H1 (cell line): Measurements from ENCODE around the gene DLK1. TPM values are rescaled to one million over a fixed set of nuclear protein-coding genes. Genes with fewer than 3 reads are reported as not detected.

Source experiments
- CTCF ChIA-PET: fragments of 300-600 bp; sonication (Branson Sonifier 250); formaldehyde crosslinking; loops from one replicate; lab custom pipeline; 2021; ENCODE audit not compliant: partially characterized antibody; lab: Charles Lee
- POLR2A ChIA-PET: fragments of 300-600 bp; sonication (Branson Sonifier 250); formaldehyde crosslinking; loops from one replicate; lab custom pipeline; 2021; ENCODE audit warnings: inconsistent platforms; ENCODE audit not compliant: partially characterized antibody; lab: Charles Lee
- DNase-seq, 2 experiments: peaks; one replicate each; pipeline versions ENCODE4 v3.0.0 to v3.0.0-alpha.2; 2010 to 2022; ENCODE audit warnings: low spot score in 2 of 2, low read depth in 1 of 2, mixed read lengths in 1 of 2
- FAIRE-seq: peaks from 2 replicates; lab custom pipeline; 2011; peaks lifted over from hg19 to GRCh38; lab: Jason Lieb, UNC
- H2AFZ ChIP-seq: 2 replicates; pipeline ENCODE4 v1.8.1; 2012; ENCODE audit warnings: low read length, inconsistent platforms
- H2AK5ac ChIP-seq: 2 replicates; pipeline ENCODE4 v1.6.1; 2013; ENCODE audit warnings: low read depth, low read length
- H2BK120ac ChIP-seq: replicated peaks from 2 replicates; pipeline ENCODE3; 2013; ENCODE audit warnings: low read depth, low read length, inconsistent platforms
- H2BK12ac ChIP-seq: 2 replicates; pipeline ENCODE4 v1.6.1; 2013; ENCODE audit warnings: low read depth, low read length
- H2BK15ac ChIP-seq: 2 replicates; pipeline ENCODE4 v1.6.1; 2013; ENCODE audit warnings: low read length
- H2BK20ac ChIP-seq: 2 replicates; pipeline ENCODE4 v1.6.1; 2013; ENCODE audit warnings: low read length
- H2BK5ac ChIP-seq: 2 replicates; pipeline ENCODE4 v1.6.1; 2013; ENCODE audit warnings: low read depth, low read length
- H3K14ac ChIP-seq: 2 replicates; pipeline ENCODE4 v1.6.1; 2013; ENCODE audit warnings: inconsistent platforms; ENCODE audit not compliant: insufficient read length
- H3K18ac ChIP-seq: 2 replicates; pipeline ENCODE4 v1.6.1; 2013; ENCODE audit warnings: low read length; ENCODE audit errors: extremely low read depth
- H3K23ac ChIP-seq: 2 replicates; pipeline ENCODE4 v1.6.1; 2013; ENCODE audit warnings: inconsistent platforms; ENCODE audit not compliant: insufficient read length
- H3K23me2 ChIP-seq: 2 replicates; pipeline ENCODE4 v1.6.1; 2013; ENCODE audit warnings: low read depth, low read length
- H3K27ac ChIP-seq: 2 replicates; pipeline ENCODE4 v1.6.1; 2011; ENCODE audit warnings: low read depth, low read length, inconsistent platforms
- H3K27me3 ChIP-seq, 4 experiments: replicated peaks in 1 of 4; 1 replicate in 1 of 4; 2 replicates in 3 of 4; pipeline versions ENCODE4 v1.6.1 to v1.8.1; 2011 to 2013; ENCODE audit warnings: low read length in 3 of 4, mild to moderate bottlenecking in 3 of 4, inconsistent platforms in 2 of 4, mixed read lengths in 2 of 4, moderate library complexity in 1 of 4; ENCODE audit not compliant: control insufficient read depth in 3 of 4, insufficient read depth in 3 of 4; ENCODE audit errors: extremely low read depth in 1 of 4
- H3K36me3 ChIP-seq, 4 experiments: 2 replicates each; pipeline versions ENCODE4 v1.6.1 to v1.8.1; 2011 to 2013; ENCODE audit warnings: mild to moderate bottlenecking in 4 of 4, low read length in 3 of 4, moderate library complexity in 2 of 4, control low read depth in 1 of 4, inconsistent platforms in 1 of 4; ENCODE audit not compliant: insufficient read depth in 4 of 4, control insufficient read depth in 2 of 4
- H3K4ac ChIP-seq: replicated peaks from 2 replicates; pipeline ENCODE3; 2013; ENCODE audit warnings: low read length, low read depth, mixed read lengths, inconsistent platforms; ENCODE audit not compliant: insufficient read length
- H3K4me1 ChIP-seq, 4 experiments: replicated peaks in 1 of 4; 1 replicate in 1 of 4; 2 replicates in 3 of 4; pipeline versions ENCODE4 v1.6.1 to v1.8.1; 2011 to 2013; ENCODE audit warnings: low read length in 3 of 4, inconsistent platforms in 2 of 4, mixed read lengths in 1 of 4; ENCODE audit not compliant: insufficient read depth in 4 of 4, control insufficient read depth in 3 of 4
- H3K4me2 ChIP-seq, 2 experiments: 2 replicates each; pipeline versions ENCODE4 v1.6.1 to v1.8.1; 2011 to 2013; ENCODE audit warnings: low read depth in 2 of 2, low read length in 2 of 2, control low read depth in 1 of 2, inconsistent platforms in 1 of 2, mild to moderate bottlenecking in 1 of 2; ENCODE audit not compliant: insufficient read depth in 1 of 2
- H3K4me3 ChIP-seq, 4 experiments: fragments of 200-600, 300-600 bp in 1 of 4; sonication (generic), shearing (Covaris generic), sonication (Bioruptor Twin) in 1 of 4; 2 replicates each; pipeline versions ENCODE4 v1.5.1 to v1.8.1; 2011 to 2016; ENCODE audit warnings: low read length in 4 of 4, low read depth in 3 of 4, control low read depth in 2 of 4, inconsistent platforms in 2 of 4, mild to moderate bottlenecking in 2 of 4, mixed read lengths in 1 of 4, moderate library complexity in 1 of 4; ENCODE audit not compliant: insufficient read depth in 2 of 4; ENCODE audit errors: extremely low read depth in 1 of 4
- H3K56ac ChIP-seq: replicated peaks from 2 replicates; pipeline ENCODE3; 2013; ENCODE audit warnings: low read depth, mild to moderate bottlenecking, mixed read lengths, low read length, inconsistent platforms; ENCODE audit not compliant: insufficient read length
- H3K79me1 ChIP-seq: 2 replicates; pipeline ENCODE4 v1.6.1; 2013; ENCODE audit warnings: low read depth, low read length, control low read depth
- H3K79me2 ChIP-seq, 2 experiments: 2 replicates each; pipeline versions ENCODE4 v1.6.1 to v1.8.1; 2012 to 2013; ENCODE audit warnings: low read length in 2 of 2, mild to moderate bottlenecking in 2 of 2, inconsistent platforms in 1 of 2; ENCODE audit not compliant: insufficient read depth in 2 of 2, control insufficient read depth in 1 of 2
- H3K9ac ChIP-seq, 4 experiments: replicated peaks in 1 of 4; 1 replicate in 1 of 4; 2 replicates in 3 of 4; pipeline versions ENCODE4 v1.6.1 to v1.8.1; 2011 to 2013; ENCODE audit warnings: low read depth in 3 of 4, low read length in 3 of 4, control low read depth in 2 of 4, mild to moderate bottlenecking in 2 of 4, moderate library complexity in 2 of 4, inconsistent platforms in 1 of 4; ENCODE audit errors: extremely low read depth in 1 of 4
- H3K9me3 ChIP-seq, 2 experiments: 2 replicates each; pipeline versions ENCODE4 v1.6.1 to v1.8.1; 2012 to 2013; ENCODE audit warnings: mild to moderate bottlenecking in 2 of 2, moderate library complexity in 2 of 2, control low read depth in 1 of 2, inconsistent platforms in 1 of 2, low read depth in 1 of 2, low read length in 1 of 2, mixed read lengths in 1 of 2; ENCODE audit not compliant: insufficient read depth in 2 of 2
- H4K20me1 ChIP-seq, 2 experiments: replicated peaks in 1 of 2; 2 replicates each; pipeline versions ENCODE3 to v1.8.1; 2011 to 2013; ENCODE audit warnings: inconsistent platforms in 2 of 2, low read length in 2 of 2, mild to moderate bottlenecking in 1 of 2; ENCODE audit not compliant: insufficient read depth in 2 of 2, control insufficient read depth in 1 of 2
- H4K5ac ChIP-seq: 2 replicates; pipeline ENCODE4 v1.6.1; 2013; ENCODE audit warnings: low read length, low read depth, mixed read lengths, inconsistent platforms; ENCODE audit not compliant: insufficient read length
- H4K8ac ChIP-seq: 2 replicates; pipeline ENCODE4 v1.8.0; 2013; ENCODE audit warnings: mild to moderate bottlenecking, moderate library complexity, low read length, inconsistent platforms; ENCODE audit not compliant: insufficient read depth; ENCODE audit errors: extremely low read depth
- H4K91ac ChIP-seq: replicated peaks from 2 replicates; pipeline ENCODE3; 2013; ENCODE audit warnings: low read length, mixed read lengths, inconsistent platforms; ENCODE audit not compliant: insufficient read length
- ASH2L ChIP-seq: fragments of 200-600, 300-600 bp; sonication (generic); IDR thresholded peaks from one replicate; pipeline ENCODE4 v1.7.1; 2017; ENCODE audit warnings: low read length
- ATF2 ChIP-seq: IDR thresholded peaks from 2 replicates; pipeline ENCODE4 v1.6.1; 2012; ENCODE audit warnings: low read length, inconsistent platforms
- CBX5 ChIP-seq: fragments of 300-800, 300-1000 bp; sonication (generic); IDR thresholded peaks from 2 replicates; pipeline ENCODE4 v1.7.1; 2016; ENCODE audit warnings: antibody characterized with exemption, low read length, low read depth
- CEBPB ChIP-seq: IDR thresholded peaks from 2 replicates; pipeline ENCODE4 v1.6.1; 2012; ENCODE audit warnings: low read depth, low read length
- CHD1 ChIP-seq: IDR thresholded peaks from 2 replicates; pipeline ENCODE4 v1.6.1; 2012; ENCODE audit warnings: low read depth, low read length, improper control_type of control experiment
- KDM1A ChIP-seq: fragments of 200-600, 300-600 bp; sonication (generic); IDR thresholded peaks from 2 replicates; pipeline ENCODE4 v1.7.1; 2016; ENCODE audit warnings: mild to moderate bottlenecking, low read length, borderline replicate concordance
- KDM4A ChIP-seq: IDR thresholded peaks from one replicate; pipeline ENCODE4 v1.7.1; 2012; ENCODE audit warnings: low read depth, mild to moderate bottlenecking, moderate library complexity, low read length, inconsistent platforms; ENCODE audit not compliant: severe bottlenecking
- MAFK ChIP-seq: IDR thresholded peaks from 2 replicates; pipeline ENCODE4 v1.6.1; 2012; ENCODE audit warnings: low read depth, mild to moderate bottlenecking, improper control_type of control experiment, low read length
- RXRA ChIP-seq: IDR thresholded peaks from 2 replicates; pipeline ENCODE4 v1.6.1; 2011; ENCODE audit warnings: low read depth, mild to moderate bottlenecking, low read length, moderate library complexity; ENCODE audit not compliant: insufficient read depth
- SIN3A ChIP-seq, 2 experiments: IDR thresholded peaks in 1 of 2; conservative IDR thresholded peaks in 1 of 2; 2 replicates each; pipeline ENCODE4 v1.6.1; 2011 to 2012; ENCODE audit warnings: low read length in 2 of 2, improper control_type of control experiment in 1 of 2, low read depth in 1 of 2, mild to moderate bottlenecking in 1 of 2
- SIX5 ChIP-seq: IDR thresholded peaks from 2 replicates; pipeline ENCODE4 v1.6.1; 2011; ENCODE audit warnings: mild to moderate bottlenecking, low read depth, low read length
- WGBS, 2 experiments: shearing (Covaris generic) in 1 of 2; methylation state at CpG; one replicate each; pipeline versions ENCODE4 v1.1.6 to v1.1.7; 2013 to 2015; ENCODE audit warnings: low lambda C conversion rate in 2 of 2, mixed read lengths in 2 of 2, inconsistent platforms in 1 of 2, low coverage in 1 of 2, missing lambda C conversion rate in 1 of 2; ENCODE audit not compliant: insufficient replicate concordance in 2 of 2, insufficient coverage in 1 of 2, insufficient read length in 1 of 2; ENCODE audit errors: extremely low coverage in 1 of 2, missing lambda C conversion rate in 1 of 2; 5-methylcytosine and 5-hydroxymethylcytosine counted together
- polyA plus RNA-seq, 7 experiments: library from polyadenylated mRNA; depleted of rRNA in 3 of 7; stranded (reverse) in 5 of 7; unstranded in 2 of 7; fragments of >200 nt in 5 of 7; fragments of 200-250 nt in 2 of 7; gene quantifications; 1 replicate in 5 of 7; 2 replicates in 1 of 7; 4 replicates in 1 of 7; pipeline versions ENCODE4 v1.2.1 to v1.2.3, GENCODE V29; 2011 to 2013; ENCODE audit warnings: missing spikeins in 2 of 7, mixed read lengths in 2 of 7
- total RNA-seq: library from RNA; stranded (reverse); fragmentation: NEBNext Ultra II Directional; extraction: Animal tissue kit (Norgen Biotek cat#: 25700); gene quantifications from 2 replicates; pipeline ENCODE4 v1.2.1, GENCODE V29; 2021

Gene DLK1
- total and polyA plus RNA-seq, 2 of the 8 experiments (the other 6 are each of a cell fraction or from before 2014, with no cell fraction given) = 1.3 to 2.4 TPM

- ChIA-PET POLR2A (no interaction called here), CTCF (no interaction called here)
- no peak overlapping the region for H3K9ac ChIP-seq
- H3K14ac ChIP-seq = no peak overlapping the region
- no peak overlapping the region for H2BK20ac ChIP-seq
- no peaks in the 10 kb centered on the region for H4K20me1 ChIP-seq
- no peak overlapping the region for H2AK5ac ChIP-seq
- no peak overlapping the region for H3K27ac ChIP-seq
- H2BK5ac ChIP-seq = no peak overlapping the region
- H3K18ac ChIP-seq = no peak overlapping the region
- no peaks in the 10 kb centered on the region for H3K36me3 ChIP-seq
- H3K4me1 ChIP-seq = no peaks in the 10 kb centered on the region
- no peaks in the 10 kb centered on the region for H3K79me2 ChIP-seq
- no peaks in the 10 kb centered on the region for H3K23me2 ChIP-seq
- no peaks in the 10 kb centered on the region; a peak in 1 of 7 replicates for H3K27me3 ChIP-seq
- no peak overlapping the region for H2BK120ac ChIP-seq
- H3K4me3 ChIP-seq = no peak overlapping the region
- no peak overlapping the region; the same call in 1 of the 2 replicates for H2AFZ ChIP-seq
- no peaks in the 10 kb centered on the region for H3K79me1 ChIP-seq
- no peak overlapping the region for H4K8ac ChIP-seq
- FAIRE-seq (no peak), DNase-seq (no peak)
- H4K91ac ChIP-seq = no peak overlapping the region
- H3K4ac ChIP-seq = no peak overlapping the region
- 95% methylated on average over 10 of the region's 12 CpGs; no CpG with 5 or more reads in 1 of the 2 experiments for WGBS, 2 experiments
- H2BK15ac ChIP-seq = no peak overlapping the region
- H2BK12ac ChIP-seq = no peak overlapping the region
- H3K9me3 ChIP-seq = no peaks in the 10 kb centered on the region
- H3K4me2 ChIP-seq = no peak overlapping the region
- no peak overlapping the region for H4K5ac ChIP-seq
- no peak overlapping the region for H3K56ac ChIP-seq
- H3K23ac ChIP-seq = no peak overlapping the region
- TF ChIP-seq RXRA (no peak), ATF2 (no peak), KDM1A (no peak), ASH2L (no peak), CEBPB (no peak), KDM4A (no peak), CBX5 (no peak), MAFK (no peak), SIN3A (conservative IDR thresholded peaks at IDR 0.05 in 1 of 2, IDR thresholded peaks at IDR 0.05 in 1 of 2; ENCODE audit: low read depth in 1 of 2, low read length in 2 of 2) (no peak), CHD1 (no peak), SIX5 (no peak)
Observed at GRCh38 chr14:100780646-100781355, 54.1 kb downstream of the DLK1 start.
